Measurements from ENCODE around the gene HNRNPM.

GRCh38 chr19:8483165-8483564, 38.4 kb downstream of the HNRNPM start:
- TF ChIP-seq, protein P1, sequence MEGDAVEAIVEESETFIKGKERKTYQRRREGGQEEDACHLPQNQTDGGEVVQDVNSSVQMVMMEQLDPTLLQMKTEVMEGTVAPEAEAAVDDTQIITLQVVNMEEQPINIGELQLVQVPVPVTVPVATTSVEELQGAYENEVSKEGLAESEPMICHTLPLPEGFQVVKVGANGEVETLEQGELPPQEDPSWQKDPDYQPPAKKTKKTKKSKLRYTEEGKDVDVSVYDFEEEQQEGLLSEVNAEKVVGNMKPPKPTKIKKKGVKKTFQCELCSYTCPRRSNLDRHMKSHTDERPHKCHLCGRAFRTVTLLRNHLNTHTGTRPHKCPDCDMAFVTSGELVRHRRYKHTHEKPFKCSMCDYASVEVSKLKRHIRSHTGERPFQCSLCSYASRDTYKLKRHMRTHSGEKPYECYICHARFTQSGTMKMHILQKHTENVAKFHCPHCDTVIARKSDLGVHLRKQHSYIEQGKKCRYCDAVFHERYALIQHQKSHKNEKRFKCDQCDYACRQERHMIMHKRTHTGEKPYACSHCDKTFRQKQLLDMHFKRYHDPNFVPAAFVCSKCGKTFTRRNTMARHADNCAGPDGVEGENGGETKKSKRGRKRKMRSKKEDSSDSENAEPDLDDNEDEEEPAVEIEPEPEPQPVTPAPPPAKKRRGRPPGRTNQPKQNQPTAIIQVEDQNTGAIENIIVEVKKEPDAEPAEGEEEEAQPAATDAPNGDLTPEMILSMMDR (IDR thresholded peaks at IDR 0.05; ENCODE audit: low read depth, low read length): no peak
- no peak for TF ChIP-seq EZH2phosphoT487 (IDR thresholded peaks at IDR 0.05; ENCODE audit: low read depth)
